NCI-H1417 treated with DMSO at 0.1 percent for 48 hours (cell line): ENCODE data around the gene ZNF672.
"Not testable (repeated sequence)": the region's sequence is repeated elsewhere in the genome, so short reads cannot be mapped to it uniquely, and the experiment has no call there.

ENCODE experiments used
- DNase-seq: peaks from one replicate; lab custom pipeline; 2025; lab: John Stamatoyannopoulos, UW

Gene ZNF672

GRCh38 chr1:248856176-248856575, 18.2 kb downstream of the ZNF672 start:
- no peak for DNase-seq

- no peak for DNase-seq
Observed at GRCh38 chr1:248857201-248857600, 19.2 kb downstream of the ZNF672 start.

GRCh38 chr1:248857749-248858095, 19.7 kb downstream of the ZNF672 start:
- no peak for DNase-seq

GRCh38 chr1:248858096-248858890, 20.3 kb downstream of the ZNF672 start:
- DNase-seq = no peak

- DNase-seq = peak; percentile 76
Observed at GRCh38 chr1:248858891-248859889, 21.2 kb downstream of the ZNF672 start, which contains the start of gene ZNF692. TSS of gene ZNF692 (minus strand) at chr1:248859085. CDS start at chr1:248858309, 776 bp downstream.

- no peak for DNase-seq
Observed at GRCh38 chr1:248860007-248860406, 22.0 kb downstream of the ZNF672 start.

GRCh38 chr1:248861616-248862015, 23.6 kb downstream of the ZNF672 start:
- no peak for DNase-seq

GRCh38 chr1:248862695-248862997, 24.6 kb downstream of the ZNF672 start:
- no peak for DNase-seq

GRCh38 chr1:248862998-248863881, 25.2 kb downstream of the ZNF672 start:
- DNase-seq = peak; percentile 35

- no peak for DNase-seq
Observed at GRCh38 chr1:248871837-248872401, 33.9 kb downstream of the ZNF672 start.

GRCh38 chr1:248872752-248873408, 34.9 kb downstream of the ZNF672 start:
- DNase-seq = peak; percentile 53

GRCh38 chr1:248873409-248873992, 35.5 kb downstream of the ZNF672 start:
- DNase-seq = peak; percentile 96

GRCh38 chr1:248873993-248874533, 36.0 kb downstream of the ZNF672 start:
- peak; percentile 97 for DNase-seq

GRCh38 chr1:248881261-248881660, 43.2 kb downstream of the ZNF672 start:
- DNase-seq = no peak

- DNase-seq = not testable (repeated sequence)
Observed at GRCh38 chr1:248882427-248882826, 44.4 kb downstream of the ZNF672 start.

GRCh38 chr1:248884632-248885295, 46.7 kb downstream of the ZNF672 start:
- no peak for DNase-seq

- no peak for DNase-seq
Observed at GRCh38 chr1:248885646-248886045, 47.6 kb downstream of the ZNF672 start.

GRCh38 chr1:248886237-248886895, 48.3 kb downstream of the ZNF672 start:
- DNase-seq = no peak

- DNase-seq = not testable (repeated sequence)
Observed at GRCh38 chr1:248889914-248890243, 51.9 kb downstream of the ZNF672 start.
